ENCODE data around the gene RUBCN.
A peak's percentile ranks its signal among the peaks of the same experiment; 100 is the strongest.
"Not testable (repeated sequence)": the region's sequence is repeated elsewhere in the genome, so short reads cannot be mapped to it uniquely, and the experiment has no call there.

Gene RUBCN

GRCh38 chr3:197654090-197654997, 82.4 kb downstream of the RUBCN start:
- peak overlapping the region; percentile 55 for H3K4me3 Mint-ChIP-seq

GRCh38 chr3:197652860-197653259, 83.8 kb downstream of the RUBCN start:
- H3K4me3 Mint-ChIP-seq; H3K27me3 Mint-ChIP-seq (ENCODE audit: low read depth, poor library complexity); H3K4me1 Mint-ChIP-seq; H3K27ac Mint-ChIP-seq; H3K36me3 Mint-ChIP-seq (ENCODE audit: low read depth); DNase-seq; H3K9me3 Mint-ChIP-seq: not testable (repeated sequence)

More at GRCh38 chr3:197654090-197654997, 82.4 kb downstream of the RUBCN start:
- not testable (repeated sequence) for H3K4me1 Mint-ChIP-seq; H3K27ac Mint-ChIP-seq; H3K27me3 Mint-ChIP-seq (ENCODE audit: low read depth, poor library complexity); H3K9me3 Mint-ChIP-seq; H3K36me3 Mint-ChIP-seq (ENCODE audit: low read depth)
- DNase-seq = peak; percentile 58

- not testable (repeated sequence) for H3K27ac Mint-ChIP-seq; H3K27me3 Mint-ChIP-seq (ENCODE audit: low read depth, poor library complexity); H3K4me3 Mint-ChIP-seq; DNase-seq; H3K4me1 Mint-ChIP-seq
- peaks cover 26% of the 10 kb centered on the region for H3K36me3 Mint-ChIP-seq (ENCODE audit: low read depth)
- peaks cover 26% of the 10 kb centered on the region for H3K9me3 Mint-ChIP-seq
Measured at GRCh38 chr3:197647649-197648048, 89.1 kb downstream of the RUBCN start.

GRCh38 chr3:197647191-197647590, 89.5 kb downstream of the RUBCN start:
- H3K27me3 Mint-ChIP-seq (ENCODE audit: low read depth, poor library complexity); H3K27ac Mint-ChIP-seq; H3K4me3 Mint-ChIP-seq; DNase-seq; H3K4me1 Mint-ChIP-seq: not testable (repeated sequence)
- peaks cover 26% of the 10 kb centered on the region for H3K36me3 Mint-ChIP-seq (ENCODE audit: low read depth)
- H3K9me3 Mint-ChIP-seq = peaks cover 27% of the 10 kb centered on the region

GRCh38 chr3:197646294-197646693, 90.4 kb downstream of the RUBCN start:
- H3K4me1 Mint-ChIP-seq; H3K4me3 Mint-ChIP-seq; DNase-seq; H3K27ac Mint-ChIP-seq; H3K27me3 Mint-ChIP-seq (ENCODE audit: low read depth, poor library complexity): not testable (repeated sequence)
- Mint-ChIP-seq H3K36me3 (ENCODE audit: low read depth) (peaks cover 34% of the 10 kb centered on the region), H3K9me3 (peaks cover 35% of the 10 kb centered on the region)

- Mint-ChIP-seq H3K9me3 (peaks cover 29% of the 10 kb centered on the region), H3K36me3 (ENCODE audit: low read depth) (peaks cover 43% of the 10 kb centered on the region)
- not testable (repeated sequence) for H3K4me1 Mint-ChIP-seq; H3K27me3 Mint-ChIP-seq (ENCODE audit: low read depth, poor library complexity); DNase-seq; H3K27ac Mint-ChIP-seq; H3K4me3 Mint-ChIP-seq
Measured at GRCh38 chr3:197637556-197637955, 99.1 kb downstream of the RUBCN start.

GRCh38 chr3:197631989-197632388, 104.7 kb downstream of the RUBCN start:
- H3K27ac Mint-ChIP-seq; H3K4me3 Mint-ChIP-seq; H3K9me3 Mint-ChIP-seq; H3K4me1 Mint-ChIP-seq; H3K27me3 Mint-ChIP-seq (ENCODE audit: low read depth, poor library complexity); DNase-seq: not testable (repeated sequence)
- H3K36me3 Mint-ChIP-seq (ENCODE audit: low read depth) = peaks cover 15% of the 10 kb centered on the region
- peak; percentile 18 for TF ChIP-seq CTCF (IDR thresholded peaks at IDR 0.05)

GRCh38 chr3:197630766-197631165, 105.9 kb downstream of the RUBCN start:
- not testable (repeated sequence) for H3K4me3 Mint-ChIP-seq; H3K27ac Mint-ChIP-seq; H3K27me3 Mint-ChIP-seq (ENCODE audit: low read depth, poor library complexity); DNase-seq; H3K9me3 Mint-ChIP-seq; H3K4me1 Mint-ChIP-seq
- peaks cover 15% of the 10 kb centered on the region for H3K36me3 Mint-ChIP-seq (ENCODE audit: low read depth)

GRCh38 chr3:197629286-197629685, 107.4 kb downstream of the RUBCN start:
- not testable (repeated sequence) for H3K27me3 Mint-ChIP-seq (ENCODE audit: low read depth, poor library complexity); H3K4me1 Mint-ChIP-seq; DNase-seq; H3K4me3 Mint-ChIP-seq; H3K9me3 Mint-ChIP-seq; H3K27ac Mint-ChIP-seq
- H3K36me3 Mint-ChIP-seq (ENCODE audit: low read depth) = peaks cover 10% of the 10 kb centered on the region

GRCh38 chr3:197627772-197628523, 108.8 kb downstream of the RUBCN start:
- H3K27ac Mint-ChIP-seq; H3K27me3 Mint-ChIP-seq (ENCODE audit: low read depth, poor library complexity); H3K9me3 Mint-ChIP-seq; H3K4me1 Mint-ChIP-seq: not testable (repeated sequence)
- peak; percentile 97 for DNase-seq
- peak overlapping the region; percentile 82 for H3K4me3 Mint-ChIP-seq
- H3K36me3 Mint-ChIP-seq (ENCODE audit: low read depth) = peaks cover 10% of the 10 kb centered on the region

- Mint-ChIP-seq H3K36me3 (ENCODE audit: low read depth) (peaks cover 10% of the 10 kb centered on the region), H3K4me3 (peak overlapping the region; percentile 81)
- not testable (repeated sequence) for H3K27ac Mint-ChIP-seq; DNase-seq; H3K4me1 Mint-ChIP-seq; H3K9me3 Mint-ChIP-seq; H3K27me3 Mint-ChIP-seq (ENCODE audit: low read depth, poor library complexity)
Measured at GRCh38 chr3:197627158-197627771, 109.4 kb downstream of the RUBCN start.

GRCh38 chr3:197626404-197627157, 110.1 kb downstream of the RUBCN start:
- DNase-seq; H3K4me1 Mint-ChIP-seq; H3K27me3 Mint-ChIP-seq (ENCODE audit: low read depth, poor library complexity); H3K27ac Mint-ChIP-seq; H3K9me3 Mint-ChIP-seq: not testable (repeated sequence)
- H3K4me3 Mint-ChIP-seq = peak overlapping the region; percentile 81
- peaks cover 16% of the 10 kb centered on the region for H3K36me3 Mint-ChIP-seq (ENCODE audit: low read depth)

Data from nephron progenitor cell (in vitro differentiated cells).